NCI-H1092 (cell line): Measurements from ENCODE around the gene ZNF780B.
A peak's percentile ranks its signal among the peaks of the same experiment; 100 is the strongest.
"Not testable (repeated sequence)": the region's sequence is repeated elsewhere in the genome, so short reads cannot be mapped to it uniquely, and the experiment has no call there.

Source experiments
- DNase-seq: peaks from one replicate; lab custom pipeline; 2025; lab: John Stamatoyannopoulos, UW

Gene ZNF780B

DNA sequence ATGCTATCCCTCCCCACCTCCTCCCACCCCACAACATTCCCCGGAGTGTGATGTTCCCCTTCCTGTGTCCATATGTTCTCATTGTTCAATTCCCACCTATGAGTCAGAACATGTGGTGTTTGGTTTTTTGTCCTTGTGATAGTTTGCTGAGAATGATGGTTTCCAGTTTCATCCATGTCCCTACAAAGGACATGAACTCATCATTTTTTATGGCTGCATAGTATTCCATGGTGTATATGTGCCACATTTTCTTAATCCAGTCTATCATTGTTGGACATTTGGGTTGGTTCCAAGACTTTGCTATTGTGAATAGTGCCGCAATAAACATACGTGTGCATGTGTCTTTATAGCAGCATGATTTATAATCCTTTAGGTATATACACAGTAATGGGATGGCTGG lies 18.0 kb downstream of the ZNF780B start:
- not testable (repeated sequence) for DNase-seq

- no peak for DNase-seq
These were observed 20.0 kb downstream of the ZNF780B start for GRCh38 chr19:40035996-40036395.

DNA sequence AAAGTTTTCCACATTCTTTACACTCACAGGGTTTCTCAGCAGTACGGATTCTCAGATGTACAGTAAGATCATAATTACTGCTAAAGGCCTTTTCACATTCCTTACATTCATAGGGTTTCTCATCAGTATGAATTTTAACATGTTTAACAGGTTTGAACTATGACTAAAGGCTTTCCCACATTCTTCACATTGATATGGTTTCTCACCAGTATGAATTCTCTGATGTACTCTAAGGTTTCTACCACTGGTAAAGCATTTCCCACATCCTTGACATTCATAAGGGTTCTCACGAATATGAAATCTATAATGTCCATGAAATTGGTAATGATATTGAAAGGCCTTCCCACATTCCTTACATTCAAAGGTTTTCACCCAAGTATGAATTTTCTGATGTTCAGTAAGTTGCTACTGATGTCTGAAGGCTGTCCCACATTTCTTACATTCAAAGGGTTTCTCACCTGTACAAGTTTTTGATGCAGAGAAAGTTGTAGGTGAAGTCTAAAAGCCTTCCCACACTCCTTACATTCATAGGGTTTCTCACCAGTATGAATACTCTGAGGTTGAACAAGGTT lies 22.0 kb downstream of the ZNF780B start:
- DNase-seq, result no peak

DNA sequence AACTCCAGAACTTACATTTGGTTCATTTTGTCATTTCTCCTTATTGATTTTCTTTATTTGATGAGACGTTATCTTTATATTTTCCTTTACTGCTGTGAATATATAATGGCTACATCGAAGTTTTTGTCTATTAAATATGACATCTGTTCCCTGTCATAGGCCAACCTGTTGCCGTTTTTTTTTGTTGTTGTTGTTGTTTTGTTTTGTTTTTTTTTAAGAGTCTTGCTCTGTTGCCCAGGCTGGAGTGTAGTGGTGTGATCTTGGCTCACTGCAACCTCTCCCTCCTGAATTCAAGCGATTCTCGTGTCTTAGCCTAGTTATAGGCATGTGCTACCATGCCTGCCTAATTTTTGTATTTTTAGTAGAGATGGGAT lies 29.4 kb downstream of the ZNF780B start:
- DNase-seq, result no peak

DNA sequence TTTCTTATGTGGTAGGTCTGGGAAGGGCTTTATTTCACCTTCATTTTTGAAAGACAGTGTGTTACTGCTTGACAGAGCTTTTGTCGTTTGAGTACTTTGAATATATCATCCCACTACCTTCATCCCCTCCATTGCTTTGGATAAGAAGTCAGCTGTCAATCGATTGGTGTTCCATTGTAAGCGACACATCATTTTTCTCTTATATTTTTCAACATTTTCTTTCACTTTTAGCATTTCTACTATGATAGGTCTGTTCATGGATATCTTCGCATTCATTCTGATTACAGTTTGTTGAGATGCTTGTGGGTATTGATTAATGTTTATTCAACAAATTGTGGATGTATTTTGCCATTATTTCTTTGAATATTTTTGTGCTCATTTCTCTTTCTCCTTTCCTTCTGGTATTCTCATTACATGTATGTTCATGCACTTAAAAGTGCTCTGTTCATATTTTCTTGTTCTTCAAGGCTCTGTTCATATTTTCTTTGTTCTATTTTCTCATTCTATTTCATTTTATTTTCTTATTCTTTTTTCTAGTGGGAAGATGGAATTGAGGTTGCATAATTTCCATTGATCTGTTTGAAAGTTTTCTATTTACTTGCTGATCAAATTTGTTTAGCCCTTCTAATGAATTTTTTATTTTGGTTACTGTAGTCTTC lies 30.0 kb downstream of the ZNF780B start:
- DNase-seq, result no peak

DNA sequence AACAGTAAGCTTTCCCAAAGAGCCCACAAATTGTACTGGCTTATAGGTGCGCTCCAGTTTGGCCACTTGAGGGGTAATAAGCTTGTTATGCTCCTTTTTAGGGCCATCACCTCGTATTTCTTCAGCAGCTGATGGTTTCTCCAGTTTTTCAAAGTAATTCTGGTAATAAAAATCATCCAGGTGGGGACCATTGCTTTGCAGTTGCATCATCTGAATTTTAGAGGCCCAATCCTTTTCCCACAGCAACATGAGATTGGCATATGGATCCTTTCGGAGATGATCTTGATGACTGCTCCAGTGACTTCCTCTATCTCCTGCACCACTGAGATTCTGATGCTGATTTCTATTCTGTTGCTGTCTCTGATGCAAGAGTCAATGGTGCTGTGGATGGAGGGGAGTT lies 32.1 kb downstream of the ZNF780B start:
- DNase-seq, result no peak

DNA sequence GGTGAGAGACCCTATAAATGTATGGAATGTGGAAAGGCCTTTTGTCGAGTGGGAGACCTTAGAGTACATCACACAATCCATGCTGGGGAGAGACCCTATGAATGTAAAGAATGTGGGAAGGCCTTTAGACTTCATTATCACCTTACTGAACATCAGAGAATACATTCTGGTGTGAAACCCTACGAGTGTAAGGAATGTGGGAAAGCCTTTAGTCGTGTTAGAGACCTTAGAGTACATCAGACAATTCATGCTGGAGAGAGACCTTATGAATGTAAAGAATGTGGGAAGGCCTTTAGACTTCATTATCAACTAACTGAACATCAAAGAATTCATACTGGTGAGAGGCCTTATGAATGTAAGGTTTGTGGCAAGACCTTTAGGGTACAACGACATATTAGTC lies 42.0 kb downstream of the ZNF780B start:
- no peak for DNase-seq

- no peak for DNase-seq
These were observed 46.4 kb downstream of the ZNF780B start for GRCh38 chr19:40009674-40010073.

- no peak for DNase-seq
These were observed 49.7 kb downstream of the ZNF780B start for GRCh38 chr19:40006273-40006691.

GRCh38 chr19:40005691-40006272 lies 50.2 kb downstream of the ZNF780B start:
- no peak for DNase-seq

- no peak for DNase-seq
These were observed 57.5 kb downstream of the ZNF780B start for GRCh38 chr19:39998501-39998900.

GRCh38 chr19:39997638-39998216 lies 58.3 kb downstream of the ZNF780B start:
- no peak for DNase-seq

GRCh38 chr19:39996811-39997637 lies 59.0 kb downstream of the ZNF780B start, which contains the start of gene ZNF546:
Gene ZNF546 (plus strand): TSS chr19:39997060. CDS start chr19:39998327, 1,267 bp downstream.
- peak; percentile 48 for DNase-seq

GRCh38 chr19:39996218-39996810 lies 59.7 kb downstream of the ZNF780B start:
- DNase-seq, result no peak

DNA sequence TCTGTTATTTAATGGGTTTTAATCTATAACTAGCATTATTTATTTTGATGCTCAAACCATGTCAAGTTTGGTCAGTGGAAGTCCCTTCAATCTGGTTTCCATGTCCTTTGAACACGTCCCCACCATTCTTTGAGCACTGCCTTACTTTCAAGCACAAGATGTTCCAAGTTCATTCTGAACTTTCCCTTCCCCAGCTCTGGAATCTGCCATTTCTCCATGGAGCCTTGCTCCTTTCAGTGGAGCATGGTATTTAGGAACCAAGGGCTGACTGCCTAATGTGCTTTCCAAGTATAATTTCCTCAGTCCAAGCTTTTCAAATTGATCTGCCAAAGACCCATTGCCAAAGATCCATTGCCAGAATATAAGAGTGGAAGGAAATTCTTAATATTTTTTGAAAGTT lies 60.2 kb downstream of the ZNF780B start:
- no peak for DNase-seq

DNA sequence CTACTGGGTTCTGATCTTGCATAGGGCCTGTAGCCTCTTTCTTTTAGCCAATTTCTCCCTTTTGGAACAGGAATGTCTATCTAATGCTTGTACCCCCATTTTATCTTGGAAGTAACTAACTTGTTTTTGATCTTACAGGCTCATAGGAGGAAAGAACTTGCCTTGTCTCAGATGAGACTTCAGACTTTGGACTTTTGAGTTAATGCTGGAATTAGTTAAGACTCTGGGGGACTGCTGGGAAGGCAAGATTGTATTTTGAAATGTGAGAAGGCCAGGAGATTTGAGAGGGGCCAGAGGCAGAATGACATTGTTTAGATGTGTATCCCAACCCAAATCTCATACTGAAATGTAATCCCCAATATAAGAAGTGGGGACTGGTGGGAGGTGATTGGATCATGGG lies 61.7 kb downstream of the ZNF780B start:
- no peak for DNase-seq

DNA sequence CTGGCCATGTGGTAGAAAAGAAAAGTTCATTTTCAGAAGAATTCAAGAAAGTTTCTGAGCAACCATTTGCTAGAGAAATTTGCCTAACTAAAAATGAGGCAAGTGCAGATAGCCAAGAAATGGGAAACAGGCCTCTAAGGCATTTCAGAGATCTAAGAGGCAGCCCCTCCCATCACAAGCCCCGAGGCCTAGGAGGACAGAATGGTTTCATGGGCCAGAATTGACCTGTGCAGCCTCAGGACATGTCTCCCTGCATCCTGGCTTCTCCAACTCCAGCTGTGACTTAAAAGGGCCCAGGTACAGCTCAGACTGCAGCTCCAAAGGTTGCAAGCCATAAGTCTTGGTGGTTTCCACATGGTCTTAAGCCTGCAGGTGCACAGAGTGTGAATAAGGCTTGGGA lies 62.4 kb downstream of the ZNF780B start:
- DNase-seq, result no peak

DNA sequence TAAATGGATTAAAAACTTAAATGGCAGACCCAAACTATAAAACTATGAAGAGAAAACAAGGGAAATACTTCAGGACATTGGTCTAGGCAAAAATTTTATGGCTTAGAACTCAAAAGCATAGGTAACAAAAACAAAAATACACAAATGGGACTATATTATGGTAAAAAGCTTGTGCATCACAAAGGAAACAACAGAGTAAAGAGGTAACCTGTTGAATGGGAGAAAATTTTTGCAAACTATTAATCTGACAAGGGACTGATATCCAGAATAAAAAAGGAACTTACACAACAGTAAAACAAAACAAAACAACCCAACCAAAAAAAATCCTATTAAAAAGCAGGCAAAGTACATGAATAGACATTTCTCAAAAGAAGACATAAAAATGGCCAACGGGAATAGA lies 68.4 kb downstream of the ZNF780B start:
- no peak for DNase-seq

DNA sequence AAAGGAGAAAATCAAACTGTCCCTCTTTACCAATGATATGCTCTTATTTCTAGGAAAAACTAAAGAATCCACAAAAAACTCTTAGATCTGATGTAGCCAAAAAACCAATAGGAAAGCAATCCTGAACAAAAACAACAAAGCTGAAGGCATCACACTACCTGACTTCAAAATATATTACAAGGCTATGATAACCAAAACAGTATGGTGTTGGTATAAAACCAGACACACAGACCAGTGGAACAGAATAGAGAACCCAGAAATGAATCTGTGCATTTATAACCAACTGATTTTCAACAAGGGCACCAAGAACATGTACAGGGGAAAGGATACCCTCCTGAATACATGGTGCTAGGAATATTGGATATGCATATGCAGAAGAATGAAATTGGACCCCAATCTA lies 68.9 kb downstream of the ZNF780B start:
- DNase-seq, result no peak

- DNase-seq, result no peak
These were observed 69.4 kb downstream of the ZNF780B start for GRCh38 chr19:39986643-39987042.

DNA sequence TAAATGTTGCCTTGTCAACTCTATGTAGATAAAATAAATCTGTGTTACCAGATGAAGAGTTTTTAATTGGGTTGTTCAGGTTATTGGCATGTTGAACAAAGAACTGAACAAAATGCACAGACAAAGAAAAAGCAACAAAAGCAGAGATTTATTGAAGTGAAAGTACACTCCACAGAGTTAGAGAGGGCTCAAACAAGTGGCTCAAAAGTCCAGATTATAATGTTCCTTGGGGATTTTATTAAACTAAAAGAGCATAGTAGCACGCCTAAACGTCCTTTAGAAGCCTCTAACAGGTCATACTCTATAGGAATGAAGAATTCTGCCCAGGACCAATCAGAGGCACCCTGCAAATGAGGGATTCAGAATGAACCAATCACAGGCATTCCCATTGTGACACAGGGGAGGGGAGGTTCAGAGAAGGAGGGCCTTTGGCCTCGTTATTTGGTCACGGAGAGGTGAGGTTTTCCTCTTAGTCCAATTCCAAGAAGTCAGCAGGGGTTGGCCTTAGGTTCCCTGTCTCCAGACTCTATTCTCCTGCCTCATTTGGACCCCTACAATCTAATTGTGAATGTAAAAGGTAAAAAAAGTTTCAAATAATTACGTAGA lies 72.2 kb downstream of the ZNF780B start:
- DNase-seq, result no peak

GRCh38 chr19:39982883-39983282 lies 73.1 kb downstream of the ZNF780B start:
- no peak for DNase-seq
